GM18951 (cell line): ENCODE measurements around the gene AATF.

Source experiments
- POLR2A ChIP-seq: IDR thresholded peaks from 4 replicates; pipeline ENCODE4 v1.6.1; 2011; ENCODE audit warnings: mild to moderate bottlenecking; ENCODE audit not compliant: insufficient read length, insufficient read depth; ENCODE audit errors: extremely low read depth
- in situ Hi-C: fragments of 300-500 bp; cut with MboI; formaldehyde crosslinking; loops from one replicate; pipeline ENCODE4 v1.12.0; 2022; ENCODE audit warnings: low sequenced_read_pairs, mixed read lengths, inconsistent platforms; ENCODE audit not compliant: unreplicated experiment

Gene AATF

GRCh38 chr17:36972186-36972700 is 23.5 kb downstream of the AATF start:
- TF ChIP-seq POLR2A = no peak
- in situ Hi-C loops = no loop called here

GRCh38 chr17:36972905-36973304 is 24.2 kb downstream of the AATF start:
- TF ChIP-seq POLR2A = no peak
- in situ Hi-C loops = no loop called here

- TF ChIP-seq POLR2A = no peak
- in situ Hi-C loops = no loop called here
Observed at GRCh38 chr17:36975922-36976515, 27.3 kb downstream of the AATF start.

- no peak for TF ChIP-seq POLR2A
- in situ Hi-C loops = no loop called here
Observed at GRCh38 chr17:36977066-36977465, 28.3 kb downstream of the AATF start.

- in situ Hi-C loops = no loop called here
- TF ChIP-seq POLR2A = no peak
Observed at GRCh38 chr17:36977568-36977967, 28.8 kb downstream of the AATF start.

GRCh38 chr17:36978810-36979564 is 30.2 kb downstream of the AATF start:
- TF ChIP-seq POLR2A = no peak
- in situ Hi-C loops = no loop called here

GRCh38 chr17:36979565-36979941 is 30.8 kb downstream of the AATF start:
- TF ChIP-seq POLR2A = no peak
- in situ Hi-C loops = no loop called here

- no peak for TF ChIP-seq POLR2A
- in situ Hi-C loops = no loop called here
Observed at GRCh38 chr17:36980280-36980761, 31.6 kb downstream of the AATF start.

- in situ Hi-C loops = no loop called here
- no peak for TF ChIP-seq POLR2A
Observed at GRCh38 chr17:36983618-36984017, 34.9 kb downstream of the AATF start.

GRCh38 chr17:36989173-36989572 is 40.4 kb downstream of the AATF start:
- in situ Hi-C loops = no loop called here

GRCh38 chr17:36992701-36993100 is 43.9 kb downstream of the AATF start:
- in situ Hi-C loops = no loop called here

More at GRCh38 chr17:36989173-36989572, 40.4 kb downstream of the AATF start:
- no peak for TF ChIP-seq POLR2A

GRCh38 chr17:36993227-36993626 is 44.5 kb downstream of the AATF start:
- TF ChIP-seq POLR2A = no peak
- in situ Hi-C loops = no loop called here

More at GRCh38 chr17:36992701-36993100, 43.9 kb downstream of the AATF start:
- TF ChIP-seq POLR2A = no peak

- TF ChIP-seq POLR2A = no peak
- in situ Hi-C loops = no loop called here
Observed at GRCh38 chr17:36994438-36994837, 45.7 kb downstream of the AATF start.

- TF ChIP-seq POLR2A = no peak
- in situ Hi-C loops = no loop called here
Observed at GRCh38 chr17:36999471-36999870, 50.7 kb downstream of the AATF start.
